HG03432 (cell line): ENCODE results near the gene LYPD8.
A peak's percentile ranks its signal among the peaks of the same experiment; 100 is the strongest.
"Not testable (repeated sequence)": the region's sequence is repeated elsewhere in the genome, so short reads cannot be mapped to it uniquely, and the experiment has no call there.

Experiments
- ATAC-seq: cut with Tn5 transposase; IDR thresholded peaks from one replicate; pipeline ENCODE4 v1.9.1; 2021; ENCODE audit warnings: mild to moderate bottlenecking, moderate library complexity; ENCODE audit not compliant: unreplicated experiment

LYPD8 gene, protein sequence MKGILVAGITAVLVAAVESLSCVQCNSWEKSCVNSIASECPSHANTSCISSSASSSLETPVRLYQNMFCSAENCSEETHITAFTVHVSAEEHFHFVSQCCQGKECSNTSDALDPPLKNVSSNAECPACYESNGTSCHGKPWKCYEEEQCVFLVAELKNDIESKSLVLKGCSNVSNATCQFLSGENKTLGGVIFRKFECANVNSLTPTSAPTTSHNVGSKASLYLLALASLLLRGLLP

DNA sequence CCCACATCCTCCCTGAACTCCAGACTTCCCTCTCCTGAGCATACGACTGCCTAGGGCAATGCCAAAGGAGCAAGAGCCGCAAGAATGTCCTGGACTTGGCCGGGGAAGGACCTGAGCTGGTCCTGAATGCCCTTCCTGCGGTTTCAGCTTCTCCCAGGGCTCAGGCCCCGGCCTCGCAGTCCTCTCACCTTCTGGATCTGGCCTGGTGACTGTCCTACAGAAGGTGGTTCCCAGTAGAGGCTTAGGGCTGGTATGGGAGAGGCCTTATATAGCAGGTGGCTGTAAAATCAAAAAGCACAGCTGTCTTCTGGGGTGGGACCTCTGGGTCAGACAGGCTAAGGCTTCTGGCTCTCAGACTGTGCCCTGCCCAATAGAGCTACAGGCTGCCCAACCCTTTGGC lies at the start of gene LYPD8:
LYPD8 (minus strand) TSS at position 243 of the 400 bp plus-strand sequence. CDS start 4,678 bp downstream, outside the sequence.
- no peak for ATAC-seq

DNA sequence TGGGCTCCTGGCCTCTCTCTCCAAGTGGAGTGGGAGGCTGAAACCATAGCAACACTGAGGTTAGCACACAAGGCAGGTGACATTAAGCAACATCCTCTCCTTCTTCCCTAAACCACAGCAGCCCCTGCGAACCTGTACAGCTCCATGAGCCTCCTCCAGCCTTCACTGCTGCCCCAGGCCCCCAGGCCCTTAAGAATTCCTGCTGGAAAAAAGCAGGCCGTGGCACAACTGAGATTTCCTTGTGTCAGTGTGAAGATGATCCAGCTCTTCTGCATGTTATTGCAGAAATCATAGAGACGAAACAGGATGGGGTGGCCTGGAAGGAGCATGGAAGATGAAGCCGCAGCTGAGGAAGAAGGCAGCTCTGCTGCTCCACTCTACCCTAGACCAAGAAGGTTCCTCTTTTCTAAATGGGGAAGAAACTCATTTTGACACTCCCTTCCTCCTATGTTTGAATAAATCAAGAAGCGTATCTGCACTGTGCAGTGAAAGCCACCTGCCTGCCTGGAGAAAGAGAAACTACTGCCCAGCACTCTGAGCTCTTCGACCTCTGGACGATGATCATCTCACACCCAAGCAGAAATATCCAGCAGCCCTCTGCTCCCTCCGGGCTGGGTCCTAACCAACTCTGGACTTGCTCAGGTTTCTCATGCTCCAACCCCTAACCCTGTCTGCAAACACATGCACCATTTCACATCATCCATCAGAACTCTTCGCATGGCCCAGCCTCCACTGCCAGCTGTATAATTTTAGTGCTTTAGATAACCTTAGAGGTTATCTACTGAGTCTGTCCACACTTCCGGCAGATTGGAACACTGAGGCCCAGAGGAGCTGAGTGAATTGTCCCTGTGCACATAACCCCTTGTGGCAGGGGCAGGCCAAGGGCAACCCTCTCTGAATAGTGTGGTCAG lies 49.5 kb upstream of the LYPD8 start:
- ATAC-seq: peak; percentile 87

DNA sequence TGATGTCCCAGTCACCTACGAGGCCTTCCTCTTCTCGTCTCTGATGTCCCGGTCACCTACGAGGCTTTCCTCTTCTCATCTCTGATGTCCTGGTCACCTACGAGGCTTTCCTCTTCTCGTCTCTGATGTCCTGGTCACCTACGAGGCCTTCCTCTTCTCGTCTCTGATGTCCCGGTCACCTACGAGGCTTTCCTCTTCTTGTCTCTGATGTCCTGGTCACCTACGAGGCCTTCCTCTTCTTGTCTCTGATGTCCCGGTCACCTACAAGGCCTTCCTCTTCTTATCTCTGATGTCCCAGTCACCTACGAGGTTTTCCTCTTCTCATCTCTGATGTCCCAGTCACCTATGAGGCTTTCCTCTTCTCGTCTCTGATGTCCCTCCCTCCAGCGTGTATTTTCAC lies 47.9 kb upstream of the LYPD8 start:
- ATAC-seq: not testable (repeated sequence)

DNA sequence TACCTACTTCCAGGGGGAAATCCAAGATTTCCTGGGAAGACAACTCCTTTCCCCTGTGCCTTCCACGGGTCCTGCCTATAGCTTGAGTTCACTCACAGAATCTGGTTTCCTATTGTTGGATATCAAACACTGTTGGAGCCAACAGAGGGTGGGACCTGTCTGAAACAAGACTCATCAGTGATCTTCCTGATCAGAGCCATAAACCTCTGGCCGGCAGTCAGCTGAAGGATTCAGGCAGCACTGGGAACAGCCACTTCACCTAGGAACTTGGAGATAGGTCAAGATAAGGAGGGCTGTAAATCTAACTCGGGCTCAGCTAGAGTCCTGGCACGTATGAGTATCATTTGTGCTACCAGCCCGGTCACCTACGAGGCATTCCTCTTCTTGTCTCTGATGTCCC lies 46.9 kb upstream of the LYPD8 start:
- no peak for ATAC-seq

DNA sequence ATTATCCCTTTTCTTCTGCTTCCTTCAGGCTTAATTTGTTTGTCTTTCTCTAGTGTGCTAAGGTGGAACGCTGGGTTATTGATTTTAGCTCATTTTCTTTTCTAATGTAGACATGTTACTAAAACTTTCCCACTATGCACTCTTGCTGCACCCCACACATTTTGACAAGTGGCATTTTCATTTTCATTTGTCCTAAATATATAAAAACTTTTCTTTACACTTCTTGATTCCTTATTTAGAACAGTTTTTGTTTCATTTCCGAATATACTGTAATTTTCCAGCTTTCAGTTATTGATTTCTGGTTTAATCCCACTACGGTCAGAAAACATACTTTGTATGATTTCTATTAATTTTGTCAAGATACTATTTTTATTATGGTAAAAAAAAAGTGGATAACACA lies 44.9 kb upstream of the LYPD8 start:
- ATAC-seq: no peak

DNA sequence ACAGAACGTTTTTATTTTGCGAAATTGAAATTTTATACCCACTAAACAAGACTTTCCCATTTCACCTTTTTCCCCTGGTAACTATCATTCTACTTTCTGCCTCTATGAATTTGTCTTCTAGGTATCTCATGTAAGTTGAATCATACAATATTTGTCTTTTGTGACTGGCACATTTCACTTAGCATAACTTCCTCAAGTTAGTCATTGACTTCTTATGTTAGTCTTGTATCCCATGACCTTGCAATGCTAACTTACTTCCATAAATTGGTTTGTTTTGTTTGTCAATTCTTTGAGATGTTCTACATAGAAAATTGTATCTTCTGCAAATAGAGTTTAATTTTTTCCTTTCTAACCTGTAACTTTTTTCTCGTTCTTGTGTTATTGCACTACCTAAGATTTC lies 43.2 kb upstream of the LYPD8 start:
- no peak for ATAC-seq

DNA sequence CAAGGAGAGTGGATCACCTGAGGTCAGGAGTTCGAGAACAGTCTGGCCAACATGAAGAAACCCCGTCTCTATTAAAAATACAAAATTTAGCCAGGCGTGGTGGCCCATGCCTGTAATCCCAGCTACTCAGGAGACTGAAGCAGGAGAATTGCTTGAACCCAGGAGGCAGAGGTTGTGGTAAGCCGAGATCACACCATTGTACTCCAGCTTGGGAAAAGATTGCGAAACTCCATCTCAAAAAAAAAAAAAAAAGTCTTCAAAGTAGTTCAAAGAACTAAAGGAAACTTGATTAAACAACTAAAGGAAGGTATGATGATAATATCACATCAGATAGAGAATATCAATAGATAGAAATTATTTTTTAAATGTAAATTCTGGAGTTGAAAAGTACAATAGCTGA lies 39.1 kb upstream of the LYPD8 start:
- ATAC-seq: not testable (repeated sequence)

DNA sequence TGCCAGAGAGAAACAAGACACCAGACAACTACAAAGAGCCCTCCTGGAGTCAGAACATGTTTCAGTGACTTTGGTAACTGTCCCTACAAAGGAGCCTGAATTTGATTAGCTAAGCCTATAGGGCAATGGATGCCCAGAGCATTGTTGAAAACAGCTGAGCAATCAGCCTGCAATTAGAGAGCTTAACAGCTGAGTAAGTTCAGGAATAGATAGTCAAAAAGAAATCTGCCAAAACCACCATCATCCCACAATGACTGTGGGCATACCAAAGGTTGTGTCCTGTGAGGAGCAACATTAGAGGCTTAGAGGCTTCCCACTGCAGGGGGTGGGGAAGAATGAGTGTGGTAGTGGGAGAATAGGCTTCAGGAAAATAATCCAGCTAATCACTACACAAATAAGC lies 38.0 kb upstream of the LYPD8 start:
- peak; percentile 95 for ATAC-seq

DNA sequence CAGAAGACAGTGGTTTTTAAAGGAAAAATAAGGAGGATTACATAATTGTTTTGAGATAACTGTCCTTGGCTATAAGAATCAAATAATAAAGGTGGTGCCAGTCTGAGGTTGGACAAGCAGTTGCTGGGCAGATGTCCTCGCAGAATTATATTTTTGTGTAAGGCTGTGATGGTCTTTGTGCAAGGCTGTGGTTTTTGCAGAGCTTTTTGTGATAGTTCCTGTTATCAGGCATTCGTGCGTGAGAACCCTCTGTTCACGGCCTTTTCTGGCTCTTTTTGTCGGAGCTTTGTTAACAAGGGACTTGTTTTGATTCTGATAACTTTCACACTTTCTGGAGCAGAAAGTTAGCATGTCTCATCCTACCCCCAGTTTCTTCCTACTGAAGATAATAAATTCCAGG lies 36.8 kb upstream of the LYPD8 start:
- ATAC-seq: no peak

DNA sequence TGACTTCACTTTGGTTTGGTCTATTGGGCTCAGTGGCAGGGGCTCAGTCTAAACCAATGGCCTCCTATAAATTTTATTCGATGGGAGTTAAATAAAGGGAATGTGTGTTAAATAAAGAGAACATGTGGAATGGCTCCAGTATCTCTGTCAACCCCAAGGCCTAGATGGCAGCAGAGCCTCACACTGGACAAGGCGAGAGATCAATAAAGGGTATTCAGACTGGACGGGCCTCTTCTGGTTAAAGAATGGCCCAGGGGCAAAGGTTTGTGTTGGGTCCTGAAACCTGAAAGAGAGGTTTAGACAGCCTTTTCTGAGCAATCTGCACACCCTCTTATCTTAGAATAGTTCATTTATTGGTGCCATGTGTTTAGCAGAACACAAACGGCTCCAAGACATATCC lies 35.5 kb upstream of the LYPD8 start:
- no peak for ATAC-seq

DNA sequence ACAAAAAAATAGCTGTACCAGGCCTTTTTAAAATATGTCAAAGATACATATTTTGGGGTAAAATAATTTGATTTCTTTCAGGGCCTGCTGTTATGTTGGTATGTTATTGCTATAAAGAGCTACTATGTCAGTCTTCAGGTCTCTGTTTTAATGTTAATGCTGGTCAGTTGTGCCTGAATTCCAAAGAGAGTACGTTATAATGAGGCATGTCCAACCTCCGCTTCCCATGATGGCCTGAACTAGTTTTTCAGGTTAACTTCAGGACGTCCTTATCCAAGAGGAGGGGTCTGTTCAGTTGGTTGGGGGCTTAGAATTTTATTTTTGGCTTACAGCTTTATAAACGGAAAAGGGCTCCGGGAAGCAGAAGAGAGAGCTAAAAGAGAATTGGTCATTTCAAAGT lies 34.9 kb upstream of the LYPD8 start:
- no peak for ATAC-seq

DNA sequence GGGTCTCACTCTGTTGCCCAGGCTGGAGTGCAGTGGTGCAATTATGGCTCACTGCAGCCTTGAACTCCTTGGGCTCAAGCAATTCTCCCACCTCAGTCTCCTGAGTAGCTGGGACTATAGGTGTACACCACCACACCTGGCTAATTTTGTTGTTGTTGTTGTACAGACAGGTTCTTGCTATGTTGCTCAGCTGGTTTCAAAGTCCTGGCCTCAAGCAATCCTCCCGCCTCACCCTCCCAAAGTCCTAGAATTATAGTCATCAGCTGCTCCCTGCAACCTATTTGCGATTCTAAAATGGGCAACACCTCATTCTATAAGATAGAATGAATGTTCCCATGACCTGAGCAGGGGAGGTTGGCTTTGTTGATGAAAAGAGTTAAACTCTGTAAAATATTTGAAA lies 33.8 kb upstream of the LYPD8 start:
- ATAC-seq: not testable (repeated sequence)

DNA sequence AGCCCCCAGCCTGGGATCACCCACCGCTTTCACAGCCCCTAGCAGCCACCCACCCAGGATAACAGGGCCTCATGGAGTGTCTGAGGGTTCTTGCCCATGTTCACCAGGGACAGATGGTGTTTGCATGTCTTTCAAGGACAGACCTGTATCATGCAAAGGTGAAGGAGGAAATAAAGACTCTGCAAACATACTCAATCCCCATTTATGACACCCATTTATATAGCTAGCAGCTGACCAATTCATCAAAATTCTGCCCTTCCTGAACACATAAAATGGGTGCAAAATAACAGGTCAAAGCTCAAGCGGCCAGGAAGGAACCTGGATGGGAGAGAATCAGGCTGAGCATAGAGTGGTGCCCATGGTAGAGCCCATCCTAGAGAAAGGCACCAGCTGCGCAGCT lies 32.8 kb upstream of the LYPD8 start:
- no peak for ATAC-seq

DNA sequence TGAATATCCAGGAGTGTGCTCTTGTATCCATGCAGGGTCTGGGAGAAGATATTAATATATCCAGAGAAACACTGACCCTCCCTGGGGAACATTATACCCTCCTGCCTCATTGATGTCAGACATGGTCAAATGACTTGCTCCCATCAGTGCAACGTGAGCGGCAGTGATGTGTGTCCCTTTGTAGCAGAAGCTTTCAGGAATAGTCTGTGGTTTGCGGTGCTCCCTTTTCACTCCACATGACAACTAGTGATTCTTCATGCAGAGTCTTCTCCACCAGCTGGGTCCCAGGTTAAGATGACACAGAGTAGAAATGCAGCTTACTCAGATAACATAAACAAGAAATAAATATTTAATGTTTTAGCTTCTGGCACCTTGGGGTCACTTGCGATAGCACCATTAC lies 31.9 kb upstream of the LYPD8 start:
- ATAC-seq: no peak

DNA sequence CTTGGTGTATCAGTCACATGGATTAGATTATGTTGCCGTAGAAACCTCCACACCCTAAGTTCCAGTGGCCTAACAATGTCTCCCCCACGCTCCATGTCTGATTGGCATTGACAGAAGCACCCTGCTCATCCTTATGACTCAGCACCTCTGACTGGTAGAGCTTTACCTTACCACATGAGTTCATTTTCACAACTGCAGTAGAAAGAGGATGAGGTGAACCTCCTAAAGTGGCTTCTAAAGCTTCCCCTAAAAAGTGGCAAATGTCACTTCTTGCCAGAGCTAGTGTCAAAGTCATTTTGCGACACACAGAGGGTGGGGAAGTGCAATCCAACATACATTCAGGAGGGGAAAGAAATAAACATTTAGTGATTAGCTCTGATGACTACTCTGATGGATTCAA lies 30.6 kb upstream of the LYPD8 start:
- ATAC-seq: peak; percentile 88

DNA sequence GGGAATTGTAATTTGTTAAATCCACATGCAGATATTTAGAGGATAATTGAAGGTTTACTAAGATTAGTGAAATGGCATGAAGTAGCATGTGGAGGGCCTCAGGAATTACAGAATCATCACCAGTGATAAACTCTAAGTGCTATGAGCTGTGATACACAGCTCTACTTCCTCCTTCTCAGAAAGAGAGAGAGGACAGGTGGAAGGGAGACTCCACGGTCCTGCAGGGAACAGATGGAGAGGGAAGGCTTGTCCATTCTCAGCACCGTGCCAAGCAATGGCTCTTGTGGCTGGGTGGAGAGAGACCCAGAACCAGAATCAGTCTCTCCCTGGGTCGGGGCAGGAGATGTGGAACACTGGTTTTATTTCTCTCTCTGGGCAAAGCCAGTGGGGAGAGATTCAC lies 27.8 kb upstream of the LYPD8 start:
- no peak for ATAC-seq

DNA sequence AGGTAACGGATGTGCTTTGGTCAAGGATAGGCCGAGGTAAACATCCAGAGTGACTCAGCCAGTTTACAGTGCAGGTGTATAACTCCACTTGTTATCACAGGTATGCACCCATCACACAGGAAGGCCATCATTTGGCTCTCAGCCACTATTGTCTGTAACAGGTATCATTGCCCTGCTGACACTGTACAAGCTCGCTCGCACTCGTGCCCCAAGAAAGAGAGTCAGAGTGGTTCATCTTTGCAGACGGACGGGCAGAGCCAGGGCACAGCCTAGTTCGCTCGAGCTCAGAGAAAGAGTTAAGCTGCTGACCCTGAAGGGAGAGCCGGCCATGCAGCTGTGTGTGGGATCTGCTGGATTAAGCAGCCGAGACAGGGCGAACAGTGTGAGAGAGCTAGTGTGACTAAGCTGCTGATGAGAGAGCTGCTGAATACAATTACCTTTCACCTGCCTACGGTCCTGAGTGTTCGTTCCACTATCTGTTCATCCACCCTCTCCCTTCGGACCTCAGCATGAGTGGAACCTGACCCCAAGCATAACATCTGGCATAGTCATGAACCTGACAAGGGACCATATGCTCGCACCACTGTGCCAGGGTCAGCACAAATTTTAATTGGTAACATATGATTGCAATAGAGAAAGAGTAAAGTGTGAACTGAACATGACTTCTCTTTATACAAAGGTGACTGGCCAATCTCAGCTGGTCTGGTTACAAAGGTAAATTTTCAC lies 27.0 kb upstream of the LYPD8 start:
- no peak for ATAC-seq

DNA sequence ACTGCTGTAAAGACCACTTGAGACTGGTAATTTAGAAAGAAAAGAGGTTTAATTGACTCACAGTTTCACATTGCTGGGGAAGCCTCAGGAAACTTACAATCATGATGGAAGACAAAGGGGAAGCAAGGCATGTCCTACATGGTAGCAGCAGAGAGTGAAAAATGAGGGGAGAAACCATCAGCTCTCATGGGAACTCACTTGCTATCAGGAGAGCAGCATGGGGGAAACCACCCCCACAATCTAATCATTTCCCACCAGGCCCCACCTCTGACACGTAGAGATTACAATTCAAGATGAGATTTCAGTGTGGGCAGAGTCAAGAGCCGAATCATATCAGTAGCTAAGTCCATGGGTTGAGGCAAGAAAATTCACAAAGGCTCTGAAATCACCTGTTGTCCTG lies 23.8 kb upstream of the LYPD8 start:
- no peak for ATAC-seq

DNA sequence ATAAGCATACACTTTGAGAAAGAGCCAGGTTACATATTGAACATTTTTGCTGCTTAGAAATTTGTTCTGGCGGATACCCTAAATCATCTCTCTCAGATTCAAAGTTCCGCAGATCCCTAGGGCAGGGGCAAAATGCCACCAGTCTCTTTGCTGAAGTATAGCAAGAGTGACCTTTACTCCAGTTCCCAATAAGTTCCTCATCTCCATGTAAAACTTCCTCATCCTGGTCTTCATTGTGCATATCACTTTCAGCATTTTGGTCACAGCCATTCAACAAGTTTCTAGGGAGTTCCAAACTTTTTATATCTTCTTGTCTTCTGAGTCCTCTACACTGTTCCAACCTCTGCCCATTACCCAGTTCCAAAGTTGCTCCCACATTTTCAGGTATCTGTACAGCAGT lies 23.3 kb upstream of the LYPD8 start:
- ATAC-seq: no peak

DNA sequence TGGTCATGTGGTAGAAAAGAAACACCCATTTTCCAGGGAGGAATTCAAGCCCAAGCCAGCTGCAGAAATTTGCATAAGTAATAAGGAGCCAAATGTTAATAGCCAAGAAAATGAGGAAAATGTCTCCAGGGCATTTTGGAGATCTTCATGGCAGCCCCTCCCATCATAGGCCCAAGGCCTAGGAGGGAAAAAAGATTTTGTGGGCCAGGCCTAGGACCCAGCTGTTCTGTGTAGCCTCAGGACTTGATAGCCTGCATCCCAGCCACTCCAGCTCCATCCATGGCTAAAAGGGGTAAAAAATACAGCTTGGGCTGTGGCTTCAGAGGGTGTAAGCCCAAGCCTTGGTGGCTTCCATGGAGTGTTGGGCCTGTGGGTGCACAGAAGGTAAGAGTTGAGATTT lies 21.4 kb upstream of the LYPD8 start:
- no peak for ATAC-seq

DNA sequence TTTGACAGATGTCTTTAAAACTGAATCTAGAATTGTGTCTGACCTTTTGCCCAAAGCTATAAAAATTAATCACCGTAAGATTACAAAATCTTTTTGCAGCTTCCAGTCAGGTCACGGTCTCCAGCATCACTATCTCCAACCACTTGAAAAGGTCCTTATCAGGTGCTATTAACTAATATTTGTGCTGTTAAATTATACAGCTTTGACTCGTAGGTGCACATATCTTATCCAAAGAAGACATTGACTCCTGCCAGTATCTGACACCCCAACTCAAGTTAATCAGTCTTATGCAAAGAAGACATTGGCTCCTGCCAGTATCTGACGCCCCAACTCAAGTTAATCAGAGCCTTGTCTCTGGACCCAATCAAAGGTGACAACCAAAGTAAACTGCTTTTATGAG lies 19.9 kb upstream of the LYPD8 start:
- ATAC-seq: no peak

DNA sequence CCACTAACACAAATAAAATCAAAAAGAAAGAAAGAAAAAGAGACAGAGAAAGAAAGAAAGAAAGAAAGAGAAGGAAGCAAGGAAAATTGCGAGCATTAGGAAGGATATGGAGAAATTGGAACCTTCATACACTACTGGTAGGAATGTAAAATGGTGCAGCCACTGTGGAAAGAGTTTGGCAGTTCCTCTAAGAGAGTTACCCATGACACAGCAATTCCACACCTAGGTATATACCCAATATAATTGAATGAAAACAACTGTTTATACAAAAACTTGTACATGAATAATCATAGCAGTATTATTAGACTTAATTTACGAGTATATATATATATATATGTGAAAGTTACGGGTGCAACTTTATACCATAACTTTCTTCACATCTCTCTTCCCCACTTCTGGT lies 4.1 kb upstream of the LYPD8 start:
- no peak for ATAC-seq
